Thymus (tissue), 14 donors: ENCODE data around the gene SLC17A6. TPM values are rescaled to one million over a fixed set of nuclear protein-coding genes. Genes with fewer than 3 reads are reported as not detected.

Experiments used
- DNase-seq, 9 donors: peaks; one replicate each; pipeline ENCODE4 v3.0.0-alpha.2; 2013; ENCODE audit warnings: low spot score in 9 of 9, low read depth in 6 of 9, missing footprints in 1 of 9
- H3K27ac ChIP-seq, 2 donors: one replicate each; pipeline ENCODE4 v1.5.1; 2013; ENCODE audit warnings: control low read depth in 1 of 2, low read depth in 1 of 2, low read length in 1 of 2, mild to moderate bottlenecking in 1 of 2, moderate library complexity in 1 of 2
- H3K27me3 ChIP-seq, 2 donors: one replicate each; pipeline ENCODE4 v1.5.1; 2013; ENCODE audit warnings: low read length in 1 of 2; ENCODE audit not compliant: control insufficient read depth in 2 of 2, insufficient read depth in 1 of 2
- H3K36me3 ChIP-seq, 2 donors: one replicate each; pipeline ENCODE4 v1.5.1; 2013; ENCODE audit warnings: low read length in 1 of 2, mild to moderate bottlenecking in 1 of 2, moderate library complexity in 1 of 2; ENCODE audit not compliant: control insufficient read depth in 2 of 2, insufficient read depth in 2 of 2
- H3K4me1 ChIP-seq, 2 donors: one replicate each; pipeline ENCODE4 v1.5.1; 2013; ENCODE audit warnings: low read length in 2 of 2; ENCODE audit not compliant: control insufficient read depth in 2 of 2, insufficient read depth in 2 of 2
- H3K4me3 ChIP-seq, 2 donors: one replicate each; pipeline ENCODE4 v1.5.1; 2013; ENCODE audit warnings: low read length in 2 of 2, control low read depth in 1 of 2, mild to moderate bottlenecking in 1 of 2
- H3K9me3 ChIP-seq, 2 donors: one replicate each; pipeline ENCODE4 v1.5.1; 2013; ENCODE audit warnings: low read length in 1 of 2, mild to moderate bottlenecking in 1 of 2; ENCODE audit not compliant: control insufficient read depth in 2 of 2, insufficient read depth in 1 of 2
- WGBS: extraction: QIAGEN DNeasy Blood & Tissue Kit; methylation state at CpG from one replicate; pipeline ENCODE4 v1.1.7; 2013; 5-methylcytosine and 5-hydroxymethylcytosine counted together
- long read RNA-seq, 10 donors: transcript quantifications; one replicate each; lab custom pipeline, GENCODE V29; 2026
- polyA plus RNA-seq: library from polyadenylated mRNA; stranded (reverse); fragments of 200-250 nt; gene quantifications from one replicate; pipeline ENCODE4 v1.2.3, GENCODE V29; 2013
- total RNA-seq: library from RNA; stranded (reverse); fragments of 120-200 nt; gene quantifications from one replicate; pipeline ENCODE4 v1.2.4, GENCODE V29; 2013
- donor health status: healthy.

Gene SLC17A6
- total RNA-seq (under 0.01 TPM), polyA plus RNA-seq (0.07 TPM)
- long read RNA-seq, donor 1, result 0 reads
- long read RNA-seq, donor 2, result 0 reads
- long read RNA-seq, donor 3, result 0 reads
- long read RNA-seq, donor 4, result 0 reads
- long read RNA-seq, donor 5, result 0 reads
- long read RNA-seq, donor 6, result 0 reads
- long read RNA-seq, donor 7, result 0 reads
- long read RNA-seq, donor 8, result 0 reads
- long read RNA-seq, donor 9, result 0 reads
- long read RNA-seq, donor 10, result 0 reads

- WGBS, result 6% methylated on average over 28 of the region's 28 CpGs
- Histone ChIP-seq H3K36me3 (no peaks in the 10 kb centered on the region), H3K4me1 (no peaks in the 10 kb centered on the region), H3K4me3 (no peak within 1 kb of the TSS), H3K27ac (no peak within 1 kb of the TSS), H3K9me3 (no peaks in the 10 kb centered on the region), H3K27me3 (peaks cover 39 to 54% of the 10 kb centered on the region in 2 donors)
- peak in 8 of 9 donors; percentile 1 to 44 (median 11) for DNase-seq
Measured at GRCh38 chr11:22337596-22338485, at the start of gene SLC17A6. TSS of gene SLC17A6 (plus strand) at chr11:22338381. CDS start at chr11:22338534, 153 bp downstream.

DNA sequence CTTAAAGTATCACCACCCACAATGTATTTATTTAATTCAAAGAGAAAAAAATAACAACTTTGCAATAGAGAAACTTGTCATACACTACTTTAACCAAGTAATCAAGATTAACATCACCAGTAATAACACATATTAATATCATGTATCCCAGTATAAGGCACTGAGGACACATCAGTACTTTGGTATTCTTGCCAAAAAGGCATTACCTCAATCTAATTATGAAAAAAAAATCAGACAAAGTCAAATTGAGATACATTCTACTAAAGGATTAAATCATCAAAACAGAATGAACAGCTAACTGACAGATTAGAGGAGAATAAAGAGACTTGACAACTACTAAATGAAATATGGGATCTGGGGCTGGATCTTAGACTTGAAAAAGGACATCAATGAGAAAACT lies 35.8 kb upstream of the SLC17A6 start:
- H3K36me3 ChIP-seq, result no peaks in the 10 kb centered on the region
- no peaks in the 10 kb centered on the region for H3K4me1 ChIP-seq
- no peaks in the 10 kb centered on the region for H3K27me3 ChIP-seq
- H3K9me3 ChIP-seq, result no peaks in the 10 kb centered on the region
- H3K27ac ChIP-seq, result no peak overlapping the region
- no peak for DNase-seq
- no peak overlapping the region for H3K4me3 ChIP-seq

DNA sequence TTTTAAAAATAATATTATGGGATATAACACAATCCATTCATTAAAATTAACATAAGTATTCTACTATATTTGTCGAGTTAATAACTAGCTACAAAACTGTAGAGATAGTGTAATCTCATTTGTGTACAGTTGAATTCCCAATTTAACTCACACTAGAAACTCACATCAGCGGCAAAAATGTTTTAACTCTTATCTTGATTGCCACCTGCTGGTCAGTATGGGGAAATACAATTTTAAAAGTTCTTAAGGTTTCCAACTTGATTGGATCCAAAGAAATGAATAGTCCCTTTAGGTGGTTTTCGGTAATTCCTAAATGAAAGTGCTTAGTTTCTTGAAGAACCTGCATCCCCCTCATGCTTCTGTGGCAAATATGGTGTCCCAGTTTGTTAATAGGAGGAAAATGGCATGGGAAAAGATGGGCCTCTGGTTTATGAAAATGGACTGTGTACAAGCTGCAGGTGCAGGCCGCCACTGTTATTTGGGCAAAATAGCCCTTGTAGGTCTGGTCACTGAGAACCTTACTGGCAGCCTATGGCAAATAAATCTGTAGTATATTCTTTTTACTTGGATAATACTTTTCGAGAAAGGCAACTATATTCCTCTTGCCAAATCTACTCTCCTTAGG lies 33.7 kb upstream of the SLC17A6 start:
- Histone ChIP-seq H3K27me3 (no peaks in the 10 kb centered on the region), H3K4me1 (no peaks in the 10 kb centered on the region), H3K9me3 (no peaks in the 10 kb centered on the region), H3K36me3 (no peaks in the 10 kb centered on the region), H3K4me3 (no peak overlapping the region), H3K27ac (no peak overlapping the region)
- WGBS, result 51% methylated on average over 5 of the region's 5 CpGs
- peak in 4 of 9 donors; percentile 0 to 4 (median 3) for DNase-seq

DNA sequence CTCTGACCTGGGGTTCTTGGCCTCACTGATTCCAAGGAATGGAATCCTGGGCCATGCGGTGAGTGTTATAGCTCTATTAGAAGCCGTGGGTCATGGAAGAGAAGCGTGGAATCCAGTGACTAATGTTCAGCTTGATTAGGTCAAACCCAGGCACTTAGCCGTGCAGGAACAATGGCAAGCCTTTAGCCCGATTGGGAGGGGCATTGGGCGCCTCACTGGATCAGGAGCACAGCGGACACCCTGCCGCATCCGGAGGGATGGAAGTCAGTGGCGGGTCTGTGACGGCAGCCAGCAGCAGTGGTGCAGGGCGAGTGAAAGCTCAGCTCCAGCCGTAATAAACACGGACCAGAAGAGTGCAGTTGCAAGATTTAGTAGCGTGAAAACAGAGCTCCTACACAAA lies 20.5 kb upstream of the SLC17A6 start:
- no peak for DNase-seq
- Histone ChIP-seq H3K4me3 (no peak overlapping the region), H3K9me3 (no peaks in the 10 kb centered on the region), H3K27me3 (no peaks in the 10 kb centered on the region), H3K27ac (no peak overlapping the region), H3K4me1 (no peaks in the 10 kb centered on the region), H3K36me3 (no peaks in the 10 kb centered on the region)
- 97% methylated on average over 15 of the region's 15 CpGs for WGBS

- WGBS, result 68% methylated on average over 4 of the region's 4 CpGs
- Histone ChIP-seq H3K27me3 (no peaks in the 10 kb centered on the region), H3K9me3 (no peaks in the 10 kb centered on the region), H3K4me1 (no peaks in the 10 kb centered on the region), H3K36me3 (no peaks in the 10 kb centered on the region), H3K4me3 (no peak overlapping the region), H3K27ac (no peak overlapping the region)
- DNase-seq, result no peak
Measured at GRCh38 chr11:22331771-22332170, 6.4 kb upstream of the SLC17A6 start.

GRCh38 chr11:22336587-22336986 lies 1.6 kb upstream of the SLC17A6 start:
- H3K27ac ChIP-seq, result no peak overlapping the region
- no peak overlapping the region for H3K4me3 ChIP-seq
- no peaks in the 10 kb centered on the region for H3K9me3 ChIP-seq
- no peaks in the 10 kb centered on the region for H3K4me1 ChIP-seq
- H3K36me3 ChIP-seq, result no peaks in the 10 kb centered on the region
- DNase-seq, result no peak
- peaks cover 30 to 41% of the 10 kb centered on the region in 2 donors for H3K27me3 ChIP-seq

GRCh38 chr11:22339611-22340010 lies 1.4 kb downstream of the SLC17A6 start:
- 13% methylated on average over 9 of the region's 9 CpGs for WGBS
- H3K4me1 ChIP-seq, result no peaks in the 10 kb centered on the region
- no peaks in the 10 kb centered on the region for H3K36me3 ChIP-seq
- H3K27me3 ChIP-seq, result peaks cover 52 to 72% of the 10 kb centered on the region in 2 donors
- no peak for DNase-seq
- H3K27ac ChIP-seq, result no peak overlapping the region
- no peak overlapping the region for H3K4me3 ChIP-seq
- H3K9me3 ChIP-seq, result peaks cover 0 to 1% of the 10 kb centered on the region in 2 donors

- Histone ChIP-seq H3K9me3 (peaks cover 0 to 1% of the 10 kb centered on the region in 2 donors), H3K27me3 (peaks cover 52 to 77% of the 10 kb centered on the region in 2 donors), H3K27ac (no peak overlapping the region), H3K4me1 (no peaks in the 10 kb centered on the region), H3K36me3 (no peaks in the 10 kb centered on the region), H3K4me3 (no peak overlapping the region)
- WGBS, result 12% methylated on average over 6 of the region's 6 CpGs
- no peak for DNase-seq
Measured at GRCh38 chr11:22340235-22340634, 2.1 kb downstream of the SLC17A6 start.
